Right atrium auricular region (tissue), 2 donors: ENCODE results near the gene ZSCAN31. TPM values are rescaled to one million over a fixed set of nuclear protein-coding genes. Genes with fewer than 3 reads are reported as not detected.

Experiments
- DNase-seq: peaks from one replicate; pipeline ENCODE4 v3.0.0-alpha.2; 2019; ENCODE audit warnings: low spot score
- H3K27ac ChIP-seq, 2 donors: fragments of 200-600 bp; sonication (generic); 1 replicate in 1 of 2; 2 replicates in 1 of 2; pipeline ENCODE4 v1.5.1; 2016 to 2019
- H3K27me3 ChIP-seq, 2 donors: fragments of 200-600 bp; sonication (generic); one replicate each; pipeline versions ENCODE4 v1.5.1 to v1.6.0; 2017 to 2019
- H3K36me3 ChIP-seq: fragments of 200-600 bp; sonication (generic); one replicate; pipeline ENCODE4 v1.5.1; 2016
- H3K4me1 ChIP-seq, 2 donors: fragments of 200-600 bp; sonication (generic); one replicate each; pipeline versions ENCODE4 v1.5.1 to v1.6.0; 2017 to 2019
- H3K4me3 ChIP-seq, 2 donors: fragments of 200-600 bp; sonication (generic); 1 replicate in 1 of 2; 2 replicates in 1 of 2; pipeline ENCODE4 v1.5.1; 2017 to 2019; ENCODE audit warnings: mild to moderate bottlenecking in 1 of 2, moderate library complexity in 1 of 2
- H3K9me3 ChIP-seq, 2 donors: fragments of 200-600 bp; sonication (generic); one replicate each; pipeline ENCODE4 v1.5.1; 2019
- total RNA-seq, 2 donors: library from RNA; depleted of rRNA; stranded (reverse); fragments of >200 nt; gene quantifications; one replicate each; pipeline ENCODE4 v1.1.0, GENCODE V29; 2016
- TF ChIP-seq, protein P1 (sequence below), 2 donors: fragments of 200-600 bp; sonication (generic); IDR thresholded peaks; one replicate each; pipeline ENCODE4 v1.5.1; 2019; ENCODE audit warnings: antibody characterized with exemption in 2 of 2

ZSCAN31 gene
- total RNA-seq, 2 donors from 2014 or later = 9.9 to 14.5 TPM

DNA sequence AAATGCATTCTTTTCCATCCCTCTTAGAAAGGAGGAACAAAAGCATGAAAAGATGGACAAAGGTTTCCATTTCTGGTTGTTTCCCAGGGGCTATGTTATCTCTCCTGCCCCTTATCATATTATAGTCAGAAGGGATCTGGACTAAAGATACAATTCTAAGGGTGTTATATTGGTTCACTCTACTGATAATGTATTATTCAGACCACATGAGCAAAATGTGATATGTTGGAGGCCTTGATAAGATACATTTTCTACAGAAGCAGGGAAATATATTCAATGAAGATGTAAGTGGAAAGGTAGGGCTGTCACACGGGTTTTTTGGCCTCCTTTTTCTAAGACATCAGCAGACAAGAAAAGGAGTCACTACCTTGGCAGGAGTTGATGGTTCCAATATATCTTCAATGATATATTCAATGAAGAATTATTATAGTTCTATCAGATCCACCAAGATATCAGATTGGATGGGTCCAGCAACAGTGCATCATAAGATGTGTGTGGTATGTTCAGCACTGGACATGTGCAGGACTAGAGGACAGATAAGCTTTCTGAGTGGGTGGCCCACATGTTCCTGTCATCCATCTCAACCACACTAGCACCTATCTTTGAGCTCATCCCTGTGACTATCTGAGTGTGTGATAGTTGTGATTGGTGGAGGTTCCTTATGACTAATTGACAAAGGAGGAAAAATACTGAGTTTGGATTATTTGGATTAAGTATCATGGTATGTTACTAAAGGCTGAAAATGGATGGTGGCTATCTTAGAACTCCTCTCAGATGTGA lies 8.1 kb upstream of the ZSCAN31 start:
- no peaks in the 10 kb centered on the region for H3K36me3 ChIP-seq
- no peak for DNase-seq

DNA sequence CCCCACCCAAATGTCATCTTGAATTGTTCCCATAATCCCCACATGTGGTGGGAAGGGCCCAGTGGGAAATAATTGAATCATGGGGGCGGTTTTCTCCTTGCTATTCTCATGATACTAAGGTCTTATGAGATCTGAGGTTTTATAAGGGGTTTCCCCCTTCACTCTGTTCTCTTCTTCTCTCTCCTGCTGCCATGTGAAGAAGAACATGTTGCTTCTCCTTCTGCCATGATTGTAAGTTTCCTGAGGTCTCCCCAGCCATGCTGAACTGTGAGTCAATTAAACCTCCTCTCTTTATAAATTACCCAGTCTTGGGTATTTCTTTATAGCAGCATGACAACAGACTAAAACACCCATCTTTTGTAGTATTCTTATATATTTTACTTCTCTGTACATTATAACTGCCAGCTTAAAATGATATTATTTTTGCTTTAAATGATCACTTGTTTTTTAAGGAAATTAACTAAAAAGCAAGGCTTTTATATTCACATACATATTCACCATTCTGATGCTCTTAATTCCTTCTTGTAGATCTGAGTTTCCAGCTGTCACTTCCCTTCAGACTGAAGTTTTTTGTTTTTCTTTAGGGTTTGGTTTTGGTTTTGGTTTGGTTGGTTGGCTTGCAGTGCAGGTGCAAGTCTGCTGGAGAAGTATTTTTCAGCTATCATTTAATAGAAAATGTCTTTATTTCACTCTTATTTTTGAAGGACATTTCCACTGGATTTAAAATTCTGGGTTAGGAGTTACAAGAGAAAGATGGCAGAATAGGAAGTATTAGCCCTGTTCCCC lies 4.6 kb upstream of the ZSCAN31 start:
- DNase-seq = no peak
- Histone ChIP-seq H3K4me1 (peaks cover 0 to 9% of the 10 kb centered on the region in 2 donors), H3K36me3 (no peaks in the 10 kb centered on the region), H3K4me3 (no peak overlapping the region), H3K9me3 (no peaks in the 10 kb centered on the region), H3K27ac (no peak overlapping the region), H3K27me3 (no peaks in the 10 kb centered on the region)
- TF ChIP-seq, protein P1, sequence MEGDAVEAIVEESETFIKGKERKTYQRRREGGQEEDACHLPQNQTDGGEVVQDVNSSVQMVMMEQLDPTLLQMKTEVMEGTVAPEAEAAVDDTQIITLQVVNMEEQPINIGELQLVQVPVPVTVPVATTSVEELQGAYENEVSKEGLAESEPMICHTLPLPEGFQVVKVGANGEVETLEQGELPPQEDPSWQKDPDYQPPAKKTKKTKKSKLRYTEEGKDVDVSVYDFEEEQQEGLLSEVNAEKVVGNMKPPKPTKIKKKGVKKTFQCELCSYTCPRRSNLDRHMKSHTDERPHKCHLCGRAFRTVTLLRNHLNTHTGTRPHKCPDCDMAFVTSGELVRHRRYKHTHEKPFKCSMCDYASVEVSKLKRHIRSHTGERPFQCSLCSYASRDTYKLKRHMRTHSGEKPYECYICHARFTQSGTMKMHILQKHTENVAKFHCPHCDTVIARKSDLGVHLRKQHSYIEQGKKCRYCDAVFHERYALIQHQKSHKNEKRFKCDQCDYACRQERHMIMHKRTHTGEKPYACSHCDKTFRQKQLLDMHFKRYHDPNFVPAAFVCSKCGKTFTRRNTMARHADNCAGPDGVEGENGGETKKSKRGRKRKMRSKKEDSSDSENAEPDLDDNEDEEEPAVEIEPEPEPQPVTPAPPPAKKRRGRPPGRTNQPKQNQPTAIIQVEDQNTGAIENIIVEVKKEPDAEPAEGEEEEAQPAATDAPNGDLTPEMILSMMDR (IDR thresholded peaks at IDR 0.05) = no peak

More for the DNA sequence above, 8.1 kb upstream of the ZSCAN31 start:
- no peaks in the 10 kb centered on the region for H3K27me3 ChIP-seq
- H3K4me1 ChIP-seq = no peaks in the 10 kb centered on the region
- TF ChIP-seq, protein P1 (IDR thresholded peaks at IDR 0.05) = no peak
- H3K4me3 ChIP-seq = no peak overlapping the region
- no peak overlapping the region for H3K27ac ChIP-seq
- no peaks in the 10 kb centered on the region for H3K9me3 ChIP-seq

DNA sequence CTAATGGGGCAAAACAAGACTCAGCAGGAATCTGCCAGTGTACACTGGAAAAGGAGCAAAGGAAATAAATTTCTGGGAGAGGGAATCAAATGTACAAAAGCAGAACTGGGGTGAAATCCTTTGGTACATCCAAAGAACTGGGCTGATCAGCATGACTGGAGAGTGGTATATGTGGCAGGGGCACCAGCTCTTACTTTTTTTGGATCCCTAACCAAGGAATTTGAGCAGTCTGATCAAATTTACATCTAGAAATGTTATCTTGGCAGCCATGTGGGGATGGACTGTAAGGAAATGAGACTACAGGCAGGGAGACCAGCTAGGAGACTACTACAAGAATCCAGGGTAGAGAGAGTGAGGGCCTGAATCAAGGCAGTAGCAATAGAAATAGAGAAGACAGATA lies 1.2 kb upstream of the ZSCAN31 start:
- H3K4me1 ChIP-seq = peaks cover 0 to 15% of the 10 kb centered on the region in 2 donors
- H3K36me3 ChIP-seq = no peaks in the 10 kb centered on the region
- no peaks in the 10 kb centered on the region for H3K27me3 ChIP-seq
- DNase-seq = no peak
- H3K9me3 ChIP-seq = no peaks in the 10 kb centered on the region
- H3K4me3 ChIP-seq = peak overlapping the region; percentile 59 to 65
- TF ChIP-seq, protein P1 (IDR thresholded peaks at IDR 0.05) = no peak
- H3K27ac ChIP-seq = peak overlapping the region; percentile 95 to 98

DNA sequence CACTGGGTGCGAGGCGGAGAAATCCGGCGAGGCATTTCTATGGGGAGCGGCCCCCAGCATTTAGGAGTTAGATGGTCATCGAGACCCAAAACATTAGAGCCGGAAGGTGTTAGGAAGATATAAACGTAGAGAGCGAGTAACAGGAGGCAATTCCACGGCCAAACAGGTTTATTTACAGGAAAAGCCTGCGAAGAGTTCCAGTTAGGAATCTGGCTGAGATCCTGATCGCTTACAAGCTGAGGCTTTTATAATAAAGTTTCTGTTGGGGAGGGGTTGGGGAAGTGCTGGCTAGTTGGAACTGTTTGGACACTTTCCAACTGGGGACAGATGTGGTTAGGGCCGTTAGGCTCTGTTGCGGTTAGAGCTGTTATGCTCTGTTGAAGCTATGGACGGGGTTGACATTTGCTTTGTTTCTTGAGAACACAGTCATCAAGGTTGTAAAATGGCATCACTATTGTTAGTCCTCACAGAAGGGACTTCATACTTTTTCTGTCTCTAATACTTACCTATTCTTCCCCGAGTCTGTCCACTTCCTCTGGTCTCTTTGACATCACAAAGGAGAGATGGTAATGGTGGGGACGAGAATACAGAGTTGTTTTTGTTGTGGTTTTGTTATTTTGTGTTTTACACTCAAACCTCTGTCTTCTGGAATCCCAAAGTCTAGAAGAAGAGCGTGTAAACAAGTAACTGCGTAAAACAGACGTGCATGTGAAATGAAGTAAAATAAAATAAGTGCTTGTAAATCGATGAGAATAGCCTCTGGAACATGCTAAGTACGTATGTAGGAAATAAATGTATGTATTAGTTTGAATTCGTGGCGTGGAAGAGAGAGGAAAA lies 554 bp upstream of the ZSCAN31 start:
- H3K9me3 ChIP-seq = no peaks in the 10 kb centered on the region
- peak overlapping the region; percentile 95 to 98 for H3K27ac ChIP-seq
- peaks cover 0 to 15% of the 10 kb centered on the region in 2 donors for H3K4me1 ChIP-seq
- TF ChIP-seq, protein P1 (IDR thresholded peaks at IDR 0.05) = no peak
- no peaks in the 10 kb centered on the region for H3K27me3 ChIP-seq
- H3K4me3 ChIP-seq = peak overlapping the region; percentile 59 to 65
- H3K36me3 ChIP-seq = no peaks in the 10 kb centered on the region
- DNase-seq = no peak

DNA sequence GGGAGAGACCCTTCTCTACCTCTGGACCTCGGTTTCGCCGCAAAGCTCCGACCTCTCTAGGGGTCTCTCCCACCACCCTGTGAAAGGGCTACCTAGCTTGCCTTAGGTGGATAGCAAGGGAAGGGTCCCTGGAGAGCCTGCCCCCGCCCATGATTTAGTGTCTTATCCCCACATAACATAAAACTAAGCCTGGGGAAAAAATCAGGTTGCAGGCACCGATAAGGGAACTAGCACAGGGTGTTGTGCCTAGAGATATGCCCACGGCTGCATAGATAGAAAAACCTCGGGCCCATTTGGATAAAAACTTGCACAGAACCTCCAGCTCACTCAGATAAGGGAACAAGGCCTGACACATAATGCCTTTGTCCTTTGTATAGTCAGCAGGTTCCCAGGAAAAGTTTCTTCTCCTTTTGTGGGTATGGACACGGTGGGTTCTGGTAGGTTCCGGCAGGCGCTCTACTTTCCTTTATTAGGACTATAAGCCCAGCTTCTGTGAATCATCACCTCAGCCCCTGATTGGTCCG lies 846 bp downstream of the ZSCAN31 start:
- DNase-seq = no peak

More for the DNA sequence above, 846 bp downstream of the ZSCAN31 start:
- H3K4me1 ChIP-seq = peaks cover 0 to 15% of the 10 kb centered on the region in 2 donors
- H3K4me3 ChIP-seq = peak overlapping the region; percentile 59 to 65
- TF ChIP-seq, protein P1 (IDR thresholded peaks at IDR 0.05) = no peak
- no peaks in the 10 kb centered on the region for H3K27me3 ChIP-seq
- no peaks in the 10 kb centered on the region for H3K36me3 ChIP-seq
- H3K9me3 ChIP-seq = no peaks in the 10 kb centered on the region
- peak overlapping the region; percentile 95 to 98 for H3K27ac ChIP-seq
